ENCODE data around the gene EGFR.

DNA sequence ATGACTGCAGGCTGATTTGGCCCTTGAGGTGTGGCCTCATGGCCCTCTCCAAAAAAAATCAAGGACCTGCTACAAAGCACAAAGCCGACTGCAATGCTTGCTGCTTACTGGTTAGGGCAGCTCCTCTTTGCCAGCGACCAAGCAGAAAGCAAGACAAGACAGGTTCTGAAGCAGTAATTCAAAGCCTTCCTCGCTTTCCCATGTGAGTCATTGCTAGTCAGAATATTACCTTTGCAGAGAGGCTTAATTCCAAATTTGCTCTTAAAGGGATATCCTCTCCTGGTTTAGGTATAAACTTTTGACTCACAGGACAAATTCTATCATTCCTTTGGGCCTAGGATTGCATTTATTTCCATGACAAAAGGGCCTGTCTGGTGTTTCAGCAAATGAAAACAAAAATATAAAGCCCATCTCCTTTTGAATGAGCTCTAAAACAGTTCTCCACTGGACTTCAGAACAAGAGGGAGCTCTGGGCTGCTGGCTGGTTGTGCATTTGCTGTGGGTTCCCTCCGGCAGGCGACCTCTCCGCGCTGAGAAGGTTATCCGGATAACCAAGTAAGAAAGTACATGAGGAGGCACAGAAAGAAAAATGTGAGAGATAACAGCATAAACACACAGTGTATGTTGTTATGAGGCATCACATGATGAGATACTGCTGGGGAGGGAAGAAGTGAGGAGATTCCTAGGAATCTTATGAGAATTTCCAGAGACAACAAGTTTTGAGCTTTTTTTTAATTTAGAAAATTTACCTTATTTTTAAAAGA lies 90.8 kb downstream of the EGFR start:
- TF ChIP-seq, protein P1, sequence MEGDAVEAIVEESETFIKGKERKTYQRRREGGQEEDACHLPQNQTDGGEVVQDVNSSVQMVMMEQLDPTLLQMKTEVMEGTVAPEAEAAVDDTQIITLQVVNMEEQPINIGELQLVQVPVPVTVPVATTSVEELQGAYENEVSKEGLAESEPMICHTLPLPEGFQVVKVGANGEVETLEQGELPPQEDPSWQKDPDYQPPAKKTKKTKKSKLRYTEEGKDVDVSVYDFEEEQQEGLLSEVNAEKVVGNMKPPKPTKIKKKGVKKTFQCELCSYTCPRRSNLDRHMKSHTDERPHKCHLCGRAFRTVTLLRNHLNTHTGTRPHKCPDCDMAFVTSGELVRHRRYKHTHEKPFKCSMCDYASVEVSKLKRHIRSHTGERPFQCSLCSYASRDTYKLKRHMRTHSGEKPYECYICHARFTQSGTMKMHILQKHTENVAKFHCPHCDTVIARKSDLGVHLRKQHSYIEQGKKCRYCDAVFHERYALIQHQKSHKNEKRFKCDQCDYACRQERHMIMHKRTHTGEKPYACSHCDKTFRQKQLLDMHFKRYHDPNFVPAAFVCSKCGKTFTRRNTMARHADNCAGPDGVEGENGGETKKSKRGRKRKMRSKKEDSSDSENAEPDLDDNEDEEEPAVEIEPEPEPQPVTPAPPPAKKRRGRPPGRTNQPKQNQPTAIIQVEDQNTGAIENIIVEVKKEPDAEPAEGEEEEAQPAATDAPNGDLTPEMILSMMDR (IDR thresholded peaks at IDR 0.05) = no peak
- TF ChIP-seq POLR2A (IDR thresholded peaks at IDR 0.05) = no peak
- peak; percentile 74 for TF ChIP-seq POLR2AphosphoS5 (IDR thresholded peaks at IDR 0.05)

All from prostate gland (tissue), 2 donors.